DMS53 (cell line): ENCODE results near the gene THBS2.

Source experiments
- DNase-seq: peaks from one replicate; lab custom pipeline; 2025; lab: John Stamatoyannopoulos, UW

THBS2 gene

GRCh38 chr6:169249057-169249456 is 4.6 kb downstream of the THBS2 start:
- no peak for DNase-seq

- DNase-seq, result no peak
Observed at GRCh38 chr6:169248521-169248971, 5.1 kb downstream of the THBS2 start.

- no peak for DNase-seq
Observed at GRCh38 chr6:169247991-169248390, 5.7 kb downstream of the THBS2 start.

GRCh38 chr6:169247419-169247818 is 6.2 kb downstream of the THBS2 start:
- DNase-seq, result no peak

- no peak for DNase-seq
Observed at GRCh38 chr6:169246445-169246844, 7.2 kb downstream of the THBS2 start.

- DNase-seq, result no peak
Observed at GRCh38 chr6:169244684-169245383, 8.8 kb downstream of the THBS2 start.

GRCh38 chr6:169243661-169244060 is 10.0 kb downstream of the THBS2 start:
- DNase-seq, result no peak

- no peak for DNase-seq
Observed at GRCh38 chr6:169243186-169243585, 10.5 kb downstream of the THBS2 start.

- no peak for DNase-seq
Observed at GRCh38 chr6:169241688-169242350, 11.8 kb downstream of the THBS2 start.

GRCh38 chr6:169240591-169241390 is 12.9 kb downstream of the THBS2 start:
- no peak for DNase-seq

GRCh38 chr6:169240125-169240524 is 13.5 kb downstream of the THBS2 start:
- DNase-seq, result no peak

- DNase-seq, result no peak
Observed at GRCh38 chr6:169239181-169239580, 14.5 kb downstream of the THBS2 start.

- no peak for DNase-seq
Observed at GRCh38 chr6:169238766-169239165, 14.9 kb downstream of the THBS2 start.

GRCh38 chr6:169237496-169238134 is 16.0 kb downstream of the THBS2 start:
- peak; percentile 73 for DNase-seq

GRCh38 chr6:169236988-169237387 is 16.7 kb downstream of the THBS2 start:
- peak; percentile 54 for DNase-seq

GRCh38 chr6:169236545-169236944 is 17.1 kb downstream of the THBS2 start:
- no peak for DNase-seq

- no peak for DNase-seq
Observed at GRCh38 chr6:169235286-169235685, 18.4 kb downstream of the THBS2 start.

GRCh38 chr6:169234634-169235033 is 19.0 kb downstream of the THBS2 start:
- no peak for DNase-seq

- DNase-seq, result no peak
Observed at GRCh38 chr6:169233832-169234231, 19.8 kb downstream of the THBS2 start.

- DNase-seq, result no peak
Observed at GRCh38 chr6:169233181-169233580, 20.5 kb downstream of the THBS2 start.

- DNase-seq, result peak; percentile 43
Observed at GRCh38 chr6:169232507-169232931, 21.1 kb downstream of the THBS2 start.

GRCh38 chr6:169231790-169232506 is 21.7 kb downstream of the THBS2 start:
- no peak for DNase-seq
